Mesenchymal stem cell (in vitro differentiated cells and primary cell): Measurements from ENCODE around the gene ECM2.

ENCODE experiments used
- DNase-seq: peaks from one replicate; pipeline ENCODE4 v3.0.0-alpha.2; 2013
- H2AFZ ChIP-seq: one replicate; pipeline ENCODE4 v1.6.1; 2013; ENCODE audit warnings: low read depth, mild to moderate bottlenecking, control low read depth, inconsistent platforms, low read length, moderate library complexity
- H2AK5ac ChIP-seq: 2 replicates; pipeline ENCODE4 v1.6.1; 2013; ENCODE audit warnings: low read length, moderate library complexity, mild to moderate bottlenecking, inconsistent platforms; ENCODE audit not compliant: severe bottlenecking
- H2BK120ac ChIP-seq: one replicate; pipeline ENCODE4 v1.6.1; 2013; ENCODE audit warnings: low read depth, mild to moderate bottlenecking, inconsistent platforms, low read length, moderate library complexity
- H2BK12ac ChIP-seq, 2 experiments: one replicate each; pipeline ENCODE4 v1.6.1; 2013; ENCODE audit warnings: inconsistent platforms in 2 of 2, low read length in 2 of 2, mild to moderate bottlenecking in 2 of 2, moderate library complexity in 2 of 2, control low read depth in 1 of 2
- H2BK15ac ChIP-seq: one replicate; pipeline ENCODE4 v1.6.1; 2013; ENCODE audit warnings: mild to moderate bottlenecking, low read depth, inconsistent platforms; ENCODE audit not compliant: poor library complexity, severe bottlenecking
- H2BK5ac ChIP-seq: 2 replicates; pipeline ENCODE4 v1.6.1; 2013; ENCODE audit warnings: low read depth, mild to moderate bottlenecking, low read length, control low read depth, inconsistent platforms; ENCODE audit not compliant: poor library complexity, severe bottlenecking
- H3K14ac ChIP-seq, 2 experiments: one replicate each; pipeline ENCODE4 v1.6.1; 2013; ENCODE audit warnings: inconsistent platforms in 2 of 2, low read length in 2 of 2, control low read depth in 1 of 2, mild to moderate bottlenecking in 1 of 2, moderate library complexity in 1 of 2
- H3K18ac ChIP-seq, 2 experiments: one replicate each; pipeline ENCODE4 v1.6.1; 2013; ENCODE audit warnings: inconsistent platforms in 2 of 2, low read length in 2 of 2, control low read depth in 1 of 2, low read depth in 1 of 2, mild to moderate bottlenecking in 1 of 2
- H3K23ac ChIP-seq, 2 experiments: one replicate each; pipeline ENCODE4 v1.6.1; 2013; ENCODE audit warnings: inconsistent platforms in 2 of 2, low read length in 2 of 2, mild to moderate bottlenecking in 2 of 2, moderate library complexity in 2 of 2, control low read depth in 1 of 2
- H3K27ac ChIP-seq: 2 replicates; pipeline ENCODE4 v1.5.1; 2013; ENCODE audit warnings: mild to moderate bottlenecking, moderate library complexity, low read length, control low read depth, inconsistent platforms; ENCODE audit not compliant: poor library complexity, severe bottlenecking
- H3K27me3 ChIP-seq, 2 experiments: 2 replicates each; pipeline versions ENCODE4 v1.6.1 to v1.7.0; 2013; ENCODE audit warnings: low read length in 2 of 2, mild to moderate bottlenecking in 2 of 2, moderate library complexity in 2 of 2, control low read depth in 1 of 2, inconsistent platforms in 1 of 2; ENCODE audit not compliant: control insufficient read depth in 1 of 2, insufficient read depth in 1 of 2
- H3K36me3 ChIP-seq, 2 experiments: 2 replicates each; pipeline versions ENCODE4 v1.6.1 to v1.7.0; 2013; ENCODE audit warnings: low read length in 2 of 2, control low read depth in 1 of 2, inconsistent platforms in 1 of 2, low read depth in 1 of 2, mild to moderate bottlenecking in 1 of 2; ENCODE audit not compliant: insufficient read depth in 2 of 2, control insufficient read depth in 1 of 2
- H3K4ac ChIP-seq, 2 experiments: one replicate each; pipeline ENCODE4 v1.6.1; 2013; ENCODE audit warnings: inconsistent platforms in 2 of 2, low read length in 2 of 2, mild to moderate bottlenecking in 2 of 2, moderate library complexity in 2 of 2, control low read depth in 1 of 2, low read depth in 1 of 2
- H3K4me1 ChIP-seq: 2 replicates; pipeline ENCODE4 v1.6.1; 2013; ENCODE audit warnings: low read depth, low read length, control low read depth; ENCODE audit not compliant: control insufficient read depth, insufficient read depth
- H3K4me2 ChIP-seq: 2 replicates; pipeline ENCODE4 v1.6.1; 2013; ENCODE audit warnings: low read length, mild to moderate bottlenecking, inconsistent platforms; ENCODE audit not compliant: poor library complexity, severe bottlenecking
- H3K4me3 ChIP-seq, 2 experiments: 2 replicates each; pipeline versions ENCODE4 v1.5.1 to v1.7.0; 2013; ENCODE audit warnings: low read length in 2 of 2, mild to moderate bottlenecking in 2 of 2, control low read depth in 1 of 2, low read depth in 1 of 2; ENCODE audit not compliant: insufficient read depth in 1 of 2
- H3K79me1 ChIP-seq: replicated peaks from 2 replicates; pipeline ENCODE4 v1.6.1; 2013; ENCODE audit warnings: mild to moderate bottlenecking, control low read depth, low read length, inconsistent platforms; ENCODE audit not compliant: poor library complexity, severe bottlenecking
- H3K9ac ChIP-seq: 2 replicates; pipeline ENCODE4 v1.7.0; 2013; ENCODE audit warnings: mild to moderate bottlenecking, low read length, moderate library complexity
- H3K9me3 ChIP-seq: 2 replicates; pipeline ENCODE4 v1.7.0; 2013; ENCODE audit warnings: mild to moderate bottlenecking, low read length; ENCODE audit not compliant: control insufficient read depth
- H4K8ac ChIP-seq: one replicate; pipeline ENCODE4 v1.6.1; 2013; ENCODE audit warnings: inconsistent platforms, mild to moderate bottlenecking, low read length, moderate library complexity
- H4K91ac ChIP-seq: one replicate; pipeline ENCODE4 v1.6.1; 2013; ENCODE audit warnings: mild to moderate bottlenecking, low read length, inconsistent platforms
- WGBS: methylation state at CpG from one replicate; pipeline ENCODE4 v1.1.7; 2013; ENCODE audit warnings: mixed read lengths; 5-methylcytosine and 5-hydroxymethylcytosine counted together

Gene ECM2

DNA sequence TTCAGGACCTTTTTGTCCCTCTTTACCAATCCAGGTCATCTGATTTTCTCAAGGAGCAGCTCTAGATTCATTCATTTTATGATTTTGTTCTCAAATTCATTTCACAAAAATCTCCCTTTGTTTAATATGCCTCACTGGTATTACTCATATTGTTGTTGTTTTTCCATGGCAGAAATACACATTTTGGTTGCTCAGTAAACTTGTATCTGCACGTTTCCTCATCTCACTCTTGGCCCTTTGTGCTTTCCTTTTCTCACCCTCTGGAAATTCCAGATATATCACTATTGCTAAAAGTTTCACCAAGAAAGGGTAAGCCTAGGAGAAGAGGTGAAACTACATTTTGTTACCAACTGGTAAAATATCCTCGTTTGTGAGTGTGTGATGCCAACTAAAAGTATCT lies 68.3 kb downstream of the ECM2 start:
- no peak overlapping the region for H3K27ac ChIP-seq
- no peak overlapping the region for H3K14ac ChIP-seq
- DNase-seq: no peak
- H3K79me1 ChIP-seq: no peaks in the 10 kb centered on the region
- H2BK12ac ChIP-seq: no peak overlapping the region
- H3K9ac ChIP-seq: no peak overlapping the region
- no peak overlapping the region for H3K4me3 ChIP-seq
- H3K9me3 ChIP-seq: no peaks in the 10 kb centered on the region
- no peak overlapping the region for H3K23ac ChIP-seq
- H3K36me3 ChIP-seq: no peaks in the 10 kb centered on the region
- H2BK15ac ChIP-seq: no peak overlapping the region
- no peak overlapping the region for H4K91ac ChIP-seq
- H3K4me1 ChIP-seq: peaks cover 1% of the 10 kb centered on the region
- H3K4ac ChIP-seq: no peak overlapping the region
- H3K4me2 ChIP-seq: no peak overlapping the region
- H2BK120ac ChIP-seq: no peak overlapping the region
- WGBS: 91% methylated on average over 2 of the region's 2 CpGs
- H3K18ac ChIP-seq: no peak overlapping the region
- H2AK5ac ChIP-seq: no peak overlapping the region
- no peak overlapping the region for H4K8ac ChIP-seq
- H3K27me3 ChIP-seq: no peaks in the 10 kb centered on the region
- H2BK5ac ChIP-seq: no peak overlapping the region
- no peak overlapping the region for H2AFZ ChIP-seq

GRCh38 chr9:92467041-92467440 lies 68.7 kb downstream of the ECM2 start:
- Histone ChIP-seq H4K8ac (no peak overlapping the region), H3K27ac (no peak overlapping the region), H3K4me2 (no peak overlapping the region), H3K9me3 (no peaks in the 10 kb centered on the region), H3K23ac (no peak overlapping the region), H2BK120ac (no peak overlapping the region), H2AK5ac (no peak overlapping the region), H3K27me3 (no peaks in the 10 kb centered on the region), H4K91ac (no peak overlapping the region), H2AFZ (no peak overlapping the region), H2BK15ac (no peak overlapping the region), H3K14ac (no peak overlapping the region), H2BK12ac (no peak overlapping the region), H3K4ac (no peak overlapping the region), H3K4me3 (no peak overlapping the region), H3K9ac (no peak overlapping the region), H3K18ac (no peak overlapping the region), H3K4me1 (peaks cover 1% of the 10 kb centered on the region), H2BK5ac (no peak overlapping the region), H3K36me3 (no peaks in the 10 kb centered on the region), H3K79me1 (no peaks in the 10 kb centered on the region)
- 76% methylated on average over 1 of the region's 1 CpG for WGBS
- no peak for DNase-seq

- peak overlapping the region in 1 of 2 experiments; percentile 2 for H3K4me3 ChIP-seq
- DNase-seq: peak; percentile 91
- H2AFZ ChIP-seq: no peak overlapping the region
- 42% methylated on average over 3 of the region's 3 CpGs for WGBS
- H2AK5ac ChIP-seq: no peak overlapping the region
- H3K18ac ChIP-seq: peak overlapping the region in 1 of 2 experiments; percentile 63
- no peaks in the 10 kb centered on the region for H3K27me3 ChIP-seq
- H3K27ac ChIP-seq: no peak overlapping the region
- H2BK5ac ChIP-seq: no peak overlapping the region
- no peak overlapping the region for H2BK15ac ChIP-seq
- H4K8ac ChIP-seq: no peak overlapping the region
- H3K79me1 ChIP-seq: no peaks in the 10 kb centered on the region
- H3K4ac ChIP-seq: no peak overlapping the region
- peak overlapping the region in 1 of 2 experiments; percentile 26 for H3K14ac ChIP-seq
- peaks cover 0 to 6% of the 10 kb centered on the region in 2 experiments for H3K36me3 ChIP-seq
- H3K9me3 ChIP-seq: no peaks in the 10 kb centered on the region
- H4K91ac ChIP-seq: no peak overlapping the region
- H3K9ac ChIP-seq: peak overlapping the region; percentile 88
- H3K4me1 ChIP-seq: peaks cover 1% of the 10 kb centered on the region
- no peak overlapping the region for H2BK12ac ChIP-seq
- H3K23ac ChIP-seq: peak overlapping the region in 1 of 2 experiments; percentile 66
- H2BK120ac ChIP-seq: no peak overlapping the region
- H3K4me2 ChIP-seq: no peak overlapping the region
Observed at GRCh38 chr9:92463984-92464383, 71.8 kb downstream of the ECM2 start.

- H3K18ac ChIP-seq: no peak overlapping the region
- no peaks in the 10 kb centered on the region for H3K79me1 ChIP-seq
- no peak overlapping the region for H2BK15ac ChIP-seq
- no peak overlapping the region for H3K14ac ChIP-seq
- no peak for DNase-seq
- no peak overlapping the region for H4K91ac ChIP-seq
- H3K4me3 ChIP-seq: peak overlapping the region in 1 of 2 experiments; percentile 2
- no peak overlapping the region for H2BK120ac ChIP-seq
- H3K27me3 ChIP-seq: no peaks in the 10 kb centered on the region
- H2AK5ac ChIP-seq: no peak overlapping the region
- H3K36me3 ChIP-seq: peaks cover 0 to 6% of the 10 kb centered on the region in 2 experiments
- no peak overlapping the region for H2AFZ ChIP-seq
- H2BK5ac ChIP-seq: no peak overlapping the region
- no peaks in the 10 kb centered on the region for H3K9me3 ChIP-seq
- no peak overlapping the region for H3K23ac ChIP-seq
- peak overlapping the region; percentile 88 for H3K9ac ChIP-seq
- no peak overlapping the region for H3K27ac ChIP-seq
- no peak overlapping the region for H3K4me2 ChIP-seq
- peaks cover 1% of the 10 kb centered on the region for H3K4me1 ChIP-seq
- no peak overlapping the region for H4K8ac ChIP-seq
- no peak overlapping the region for H3K4ac ChIP-seq
- H2BK12ac ChIP-seq: no peak overlapping the region
Observed at GRCh38 chr9:92463387-92463786, 72.4 kb downstream of the ECM2 start.
